GM18498 (cell line): ENCODE data around the gene LKAAEAR1.
"Not testable (repeated sequence)": the region's sequence is repeated elsewhere in the genome, so short reads cannot be mapped to it uniquely, and the experiment has no call there.

ENCODE experiments used
- ATAC-seq: cut with Tn5 transposase; IDR thresholded peaks from one replicate; pipeline ENCODE4 v1.9.1; 2021; ENCODE audit warnings: mild to moderate bottlenecking, moderate library complexity; ENCODE audit not compliant: unreplicated experiment

The LKAAEAR1 gene

GRCh38 chr20:64099086-64099786, 15.0 kb upstream of the LKAAEAR1 start:
- no peak for ATAC-seq

DNA sequence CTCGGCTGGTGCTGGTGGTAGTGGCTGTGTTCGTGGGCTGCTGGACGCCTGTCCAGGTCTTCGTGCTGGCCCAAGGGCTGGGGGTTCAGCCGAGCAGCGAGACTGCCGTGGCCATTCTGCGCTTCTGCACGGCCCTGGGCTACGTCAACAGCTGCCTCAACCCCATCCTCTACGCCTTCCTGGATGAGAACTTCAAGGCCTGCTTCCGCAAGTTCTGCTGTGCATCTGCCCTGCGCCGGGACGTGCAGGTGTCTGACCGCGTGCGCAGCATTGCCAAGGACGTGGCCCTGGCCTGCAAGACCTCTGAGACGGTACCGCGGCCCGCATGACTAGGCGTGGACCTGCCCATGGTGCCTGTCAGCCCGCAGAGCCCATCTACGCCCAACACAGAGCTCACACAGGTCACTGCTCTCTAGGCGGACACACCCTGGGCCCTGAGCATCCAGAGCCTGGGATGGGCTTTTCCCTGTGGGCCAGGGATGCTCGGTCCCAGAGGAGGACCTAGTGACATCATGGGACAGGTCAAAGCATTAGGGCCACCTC, 14.3 kb upstream of the LKAAEAR1 start:
- ATAC-seq: no peak

DNA sequence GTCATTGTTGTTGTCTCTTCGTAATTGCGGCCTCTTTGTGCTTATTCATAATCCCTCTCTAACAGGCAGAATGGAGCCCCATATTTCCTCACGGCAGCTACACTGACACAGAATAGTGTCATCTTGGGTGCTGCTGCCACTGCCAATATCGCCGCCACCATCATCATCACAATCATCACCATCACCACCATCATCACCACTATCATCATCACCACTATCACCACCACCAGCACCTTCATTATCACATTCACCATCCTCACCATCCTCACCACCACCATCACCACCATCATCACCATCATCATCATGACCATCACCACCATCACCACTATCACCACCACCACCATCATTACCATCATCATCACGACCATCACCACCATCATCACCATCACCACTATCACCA, 12.3 kb upstream of the LKAAEAR1 start:
- ATAC-seq: no peak

GRCh38 chr20:64095927-64096326, 11.7 kb upstream of the LKAAEAR1 start:
- ATAC-seq: no peak

DNA sequence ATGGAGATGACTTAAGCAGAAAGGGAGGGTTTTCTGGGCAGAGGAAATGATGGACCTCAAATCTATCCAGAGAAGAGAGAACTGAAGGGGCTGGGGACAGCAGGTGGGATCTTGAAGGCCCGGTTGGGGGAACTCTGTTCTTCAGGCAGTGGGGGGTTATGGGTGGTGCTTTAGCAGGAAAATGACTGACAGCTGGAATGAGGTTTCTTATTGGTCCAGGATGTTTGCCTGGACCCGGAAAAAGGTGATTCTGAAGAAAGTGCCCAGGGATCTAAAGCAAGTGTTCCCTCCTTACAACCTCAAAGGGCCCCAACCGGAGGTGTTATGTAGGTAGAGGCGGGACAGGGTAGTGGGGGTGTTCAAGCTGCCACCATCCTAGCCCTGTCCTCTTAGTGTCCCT, 11.3 kb upstream of the LKAAEAR1 start:
- ATAC-seq: no peak

DNA sequence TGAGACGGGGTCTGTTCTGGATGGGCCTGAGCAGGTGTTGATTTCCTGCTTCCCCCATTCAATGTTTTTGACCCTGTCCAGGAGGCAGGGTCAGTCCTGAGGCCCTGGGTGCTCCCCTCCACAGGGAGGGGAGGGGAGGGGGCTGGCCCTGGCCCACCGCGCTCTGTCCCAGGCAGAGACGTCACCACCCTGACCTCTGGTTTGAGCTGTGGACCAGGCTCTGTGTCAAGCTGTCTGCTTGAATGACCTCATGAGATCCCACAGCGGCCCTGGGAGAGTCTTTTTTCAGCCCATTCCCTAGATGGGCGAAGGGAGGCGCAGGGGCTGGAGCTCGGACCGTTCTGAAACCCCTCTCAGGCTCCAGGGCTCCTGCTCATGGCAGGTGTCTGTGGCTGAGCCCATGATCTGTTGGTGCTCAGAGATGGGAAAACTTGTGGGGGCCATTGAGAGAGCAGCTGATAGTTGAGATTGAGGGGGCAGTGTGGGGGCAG, 8.9 kb upstream of the LKAAEAR1 start:
- no peak for ATAC-seq

GRCh38 chr20:64092258-64093012, 8.2 kb upstream of the LKAAEAR1 start:
- ATAC-seq: no peak

- ATAC-seq: no peak
These were observed 7.6 kb upstream of the LKAAEAR1 start for GRCh38 chr20:64091770-64092169.

DNA sequence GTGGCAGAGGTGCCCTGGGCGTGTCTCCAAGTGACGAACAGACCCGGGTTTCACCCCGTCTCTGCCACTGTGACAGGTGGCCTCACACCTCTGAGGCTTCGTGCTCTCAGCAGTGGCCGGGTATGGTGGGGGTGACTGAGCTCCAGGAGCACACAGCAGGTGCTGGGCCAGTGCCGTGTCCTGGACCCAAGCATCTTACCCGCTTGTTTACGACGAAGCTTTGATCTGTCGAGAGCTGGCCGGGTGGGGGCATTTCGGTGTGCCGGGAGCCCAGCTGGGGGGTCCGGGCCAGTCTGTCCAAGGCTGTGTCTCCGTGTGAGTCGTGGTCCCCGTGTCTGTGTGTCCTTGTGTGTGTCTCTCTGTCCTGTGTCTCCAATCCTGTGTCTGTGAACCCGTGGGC, 7.1 kb upstream of the LKAAEAR1 start:
- ATAC-seq: no peak

- ATAC-seq: no peak
These were observed 6.0 kb upstream of the LKAAEAR1 start for GRCh38 chr20:64090165-64090564.

DNA sequence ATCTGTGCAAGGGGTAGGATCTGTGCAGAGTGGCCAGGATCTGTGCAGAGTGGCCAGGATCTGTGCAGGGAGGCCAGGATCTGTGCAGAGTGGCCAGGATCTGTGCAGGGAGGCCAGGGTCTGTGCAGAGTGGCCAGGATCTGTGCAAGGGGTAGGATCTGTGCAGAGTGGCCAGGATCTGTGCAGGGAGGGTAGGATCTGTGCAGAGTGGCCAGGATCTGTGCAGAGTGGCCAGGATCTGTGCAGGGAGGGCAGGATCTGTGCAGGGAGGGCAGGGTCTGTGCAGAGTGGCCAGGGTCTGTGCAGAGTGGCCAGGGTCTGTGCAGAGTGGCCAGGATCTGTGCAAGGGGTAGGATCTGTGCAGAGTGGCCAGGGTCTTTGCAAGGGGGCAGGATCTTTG, 4.4 kb upstream of the LKAAEAR1 start:
- not testable (repeated sequence) for ATAC-seq

GRCh38 chr20:64087226-64087825, 3.1 kb upstream of the LKAAEAR1 start:
- ATAC-seq: not testable (repeated sequence)

- ATAC-seq: no peak
These were observed 2.6 kb upstream of the LKAAEAR1 start for GRCh38 chr20:64086801-64087200.

DNA sequence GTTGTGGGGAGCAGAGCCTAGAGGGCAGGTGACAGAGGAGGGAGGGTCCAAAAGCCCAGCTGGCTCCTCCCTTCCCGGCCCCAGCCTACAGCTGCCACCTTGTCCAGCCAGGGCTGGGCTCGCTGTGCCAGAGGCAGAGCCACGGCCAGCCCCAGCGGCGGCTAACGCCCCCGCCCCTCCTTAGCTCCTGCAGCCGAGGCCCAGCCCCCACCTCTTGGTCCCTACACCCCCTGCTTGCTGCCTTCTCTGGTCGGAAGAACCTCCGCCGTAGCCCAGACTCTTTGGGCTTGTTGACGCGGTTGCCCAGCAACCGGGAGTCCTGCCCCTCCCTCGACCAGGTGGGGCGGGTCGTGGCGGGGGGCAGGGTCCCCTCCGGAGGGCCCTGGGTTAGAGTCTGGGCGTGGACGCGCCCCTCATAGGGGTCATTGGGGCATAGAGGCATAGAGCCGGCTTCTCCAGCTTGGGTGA, 521 bp upstream of the LKAAEAR1 start:
- ATAC-seq: no peak

DNA sequence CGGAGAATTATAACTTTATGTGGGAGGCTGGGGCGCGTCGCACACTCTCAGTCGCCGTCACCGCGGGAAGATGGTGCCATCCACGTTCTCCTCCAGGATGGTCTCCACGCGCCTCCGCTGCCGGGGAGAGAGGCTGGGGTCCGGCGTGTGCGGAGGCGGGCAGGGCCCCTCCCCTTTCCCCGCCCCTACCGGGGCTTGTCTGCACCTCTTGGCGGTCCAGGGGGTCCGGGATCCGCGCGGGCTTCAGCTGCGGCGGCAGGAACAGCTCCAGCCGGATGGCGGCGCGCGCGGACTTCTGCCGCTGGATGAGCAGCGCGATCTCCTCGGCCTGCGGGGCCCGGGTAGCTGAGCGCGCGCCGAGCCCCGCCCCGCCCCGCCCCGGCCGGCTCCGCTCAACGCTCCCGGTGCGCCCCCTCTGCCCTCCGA, 807 bp downstream of the LKAAEAR1 start:
- no peak for ATAC-seq

DNA sequence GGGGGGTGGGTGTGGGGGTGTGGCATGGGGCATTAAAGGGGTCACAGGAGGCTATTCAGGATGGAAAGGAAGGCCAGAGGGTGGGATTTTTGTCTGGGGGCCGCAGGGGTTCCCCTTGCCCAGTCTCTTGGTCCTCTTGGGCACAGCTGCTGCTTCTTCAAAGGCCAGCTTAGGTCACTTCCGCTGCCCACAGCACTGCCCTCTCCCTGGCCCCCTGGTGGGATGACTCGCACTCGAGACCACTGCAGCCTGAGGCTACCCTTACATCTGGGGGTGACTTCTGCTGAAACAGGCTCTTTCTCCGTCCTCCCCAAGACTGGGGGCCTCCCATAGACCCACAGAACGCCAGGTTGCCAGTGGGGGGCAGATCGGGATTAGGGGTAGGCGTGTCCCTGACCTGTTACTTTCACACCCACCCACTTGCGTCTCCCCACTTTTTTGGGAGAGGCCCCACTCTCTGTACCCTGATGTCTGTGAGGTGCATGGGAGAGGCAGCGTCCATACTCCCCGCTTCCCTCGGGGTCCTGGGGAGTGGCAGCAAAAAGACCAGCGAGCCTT, 1.3 kb downstream of the LKAAEAR1 start:
- ATAC-seq: no peak

GRCh38 chr20:64082126-64082731, 2.0 kb downstream of the LKAAEAR1 start:
- no peak for ATAC-seq

- no peak for ATAC-seq
These were observed 2.6 kb downstream of the LKAAEAR1 start for GRCh38 chr20:64081624-64081964.

- no peak for ATAC-seq
These were observed 3.2 kb downstream of the LKAAEAR1 start for GRCh38 chr20:64080813-64081623.
